RPMI7951 (cell line): ENCODE measurements around the gene SHC1. TPM values are rescaled to one million over a fixed set of nuclear protein-coding genes. Genes with fewer than 3 reads are reported as not detected.

Source experiments
- DNase-seq: peaks from one replicate; pipeline ENCODE4 v3.0.0-alpha.2; 2012; ENCODE audit warnings: low read depth
- total RNA-seq: library from RNA; depleted of rRNA; stranded (reverse); fragments of >200 nt; shearing (Covaris generic); gene quantifications from 2 replicates; pipeline ENCODE4 v1.2.3, GENCODE V29; 2014

The SHC1 gene
- total RNA-seq, 1 experiment from 2014 or later, result 111 TPM

DNA sequence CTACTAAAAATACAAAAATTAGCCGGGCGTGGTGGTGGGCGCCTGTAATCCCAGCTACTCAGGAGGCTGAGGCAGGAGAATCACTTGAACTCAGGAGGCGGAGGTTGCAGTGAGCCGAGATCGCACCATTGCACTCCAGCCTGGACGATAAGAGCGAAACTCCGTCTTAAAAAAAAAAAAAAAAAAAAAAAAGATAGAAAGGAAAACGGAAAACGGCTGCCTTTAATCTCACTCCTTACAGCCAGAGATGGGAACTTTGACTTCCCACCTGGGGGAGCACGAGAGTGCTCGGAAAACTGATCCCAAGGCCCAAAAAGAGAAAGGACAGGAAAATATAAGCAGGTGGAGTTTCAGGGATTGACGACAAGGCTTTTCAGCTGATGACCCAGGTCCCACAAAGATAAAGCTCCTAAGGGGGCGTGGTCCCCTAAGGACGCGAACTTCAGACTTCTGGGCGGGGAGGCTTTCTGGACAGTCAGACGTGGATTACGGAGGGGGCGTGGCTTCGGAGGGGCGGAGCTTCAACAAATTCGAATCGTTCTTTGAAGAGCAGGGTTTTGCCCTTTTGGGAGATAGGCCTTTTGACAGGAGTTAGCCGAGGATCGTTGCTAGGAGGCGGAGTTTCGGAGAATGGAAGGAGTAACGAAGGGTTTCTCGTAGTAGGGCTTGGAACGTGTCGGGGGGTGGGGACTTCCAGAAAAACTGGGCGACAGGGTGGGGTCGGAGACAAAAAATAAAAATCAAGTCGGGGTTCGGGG is 3.0 kb upstream of the SHC1 start:
- peak; percentile 98 for DNase-seq

DNA sequence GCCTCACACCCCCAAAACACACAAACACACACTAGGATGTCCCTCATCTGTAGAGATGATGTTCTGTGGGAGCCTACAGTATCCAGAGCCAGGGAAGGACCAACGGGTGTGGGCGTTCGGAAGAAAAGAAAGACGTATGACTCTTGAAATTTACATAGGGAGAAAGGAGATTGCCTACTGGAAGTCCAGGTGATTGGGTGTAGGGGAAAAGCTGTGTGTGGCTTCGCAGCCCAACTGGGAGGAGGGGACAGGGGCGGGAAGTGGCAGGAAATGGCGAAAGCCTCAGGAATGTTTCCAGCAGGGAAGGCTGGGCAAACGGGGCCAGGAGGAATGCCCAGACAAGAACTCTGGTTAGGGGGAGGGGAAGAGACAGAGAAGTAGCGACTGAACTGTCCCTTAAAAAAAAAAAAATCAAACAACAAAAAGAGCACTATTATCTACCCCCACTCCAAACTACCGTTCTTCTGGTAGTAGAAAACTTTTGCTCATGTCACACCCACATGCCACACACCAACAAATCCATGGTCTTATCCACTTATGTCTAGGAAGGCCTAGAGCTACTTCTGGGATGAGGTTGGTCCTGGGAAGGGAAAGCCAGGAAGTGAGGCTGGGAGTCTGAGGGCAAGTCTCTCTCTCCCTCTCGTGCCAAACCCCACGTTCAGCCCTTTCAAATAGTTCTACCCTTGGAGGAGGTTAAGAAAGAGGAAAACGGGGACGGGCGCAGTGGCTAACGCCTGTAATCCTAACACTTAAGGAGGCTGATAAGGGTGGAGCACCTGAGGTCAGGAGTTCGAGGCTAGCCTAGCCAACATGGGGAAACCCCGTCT is 2.2 kb upstream of the SHC1 start:
- peak; percentile 95 for DNase-seq

- DNase-seq, result no peak
Measured at GRCh38 chr1:154972213-154972516, 1.6 kb upstream of the SHC1 start.

- DNase-seq, result peak; percentile 38
Measured at GRCh38 chr1:154971341-154971998, 923 bp upstream of the SHC1 start.

- no peak for DNase-seq
Measured at GRCh38 chr1:154969860-154970452, 591 bp downstream of the SHC1 start.

- no peak for DNase-seq
Measured at GRCh38 chr1:154969246-154969645, 1.3 kb downstream of the SHC1 start.

DNA sequence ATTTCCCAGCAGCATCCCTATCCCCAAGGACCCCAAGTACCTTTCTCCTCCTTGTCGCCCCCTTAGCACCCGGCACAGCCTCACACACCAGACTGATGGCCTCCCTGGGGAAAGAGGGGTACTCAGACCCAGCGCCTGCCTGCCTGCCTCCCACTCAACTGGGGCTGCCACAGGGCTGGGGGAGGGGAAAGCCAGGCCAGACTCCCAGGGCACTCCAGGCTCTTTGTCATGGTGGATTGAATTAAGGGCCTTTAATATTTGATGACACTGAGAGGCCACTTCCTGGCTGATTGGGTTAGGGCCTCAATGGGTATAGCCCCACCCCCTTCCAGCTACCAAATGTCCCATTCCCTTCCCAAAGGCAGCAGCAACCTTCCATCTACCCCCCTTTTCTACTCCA is 1.8 kb downstream of the SHC1 start:
- DNase-seq, result no peak

GRCh38 chr1:154967331-154967950 is 3.1 kb downstream of the SHC1 start:
- DNase-seq, result no peak

GRCh38 chr1:154966111-154966510 is 4.4 kb downstream of the SHC1 start:
- no peak for DNase-seq

- DNase-seq, result no peak
Measured at GRCh38 chr1:154964359-154964758, 6.2 kb downstream of the SHC1 start.

- no peak for DNase-seq
Measured at GRCh38 chr1:154963643-154964042, 6.9 kb downstream of the SHC1 start.

DNA sequence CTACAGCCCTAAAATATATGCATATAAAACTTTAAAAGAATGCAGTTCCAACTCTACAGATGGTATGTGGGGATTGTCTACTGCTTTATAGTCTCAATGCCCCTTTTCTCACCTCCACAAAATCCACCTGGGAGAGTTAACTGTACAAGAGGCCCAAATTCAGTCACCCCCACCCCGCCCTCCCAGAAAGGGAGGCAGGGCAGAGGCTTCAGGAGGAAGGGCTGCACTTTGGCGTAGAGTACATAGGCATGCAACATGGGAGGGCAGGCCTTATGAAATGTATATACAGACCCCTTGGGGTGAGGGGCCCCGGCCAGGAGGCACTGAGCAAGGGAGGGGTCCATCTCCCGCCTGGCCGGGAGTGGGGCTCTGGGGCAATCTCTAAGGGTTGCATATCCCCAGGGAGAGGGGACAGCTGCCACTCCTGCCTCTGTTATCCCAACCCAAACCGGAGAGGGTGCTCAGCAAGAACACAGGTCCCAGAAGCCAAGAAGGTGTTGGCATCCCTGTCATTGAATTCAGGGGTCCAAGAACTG is 7.7 kb downstream of the SHC1 start:
- DNase-seq, result no peak

DNA sequence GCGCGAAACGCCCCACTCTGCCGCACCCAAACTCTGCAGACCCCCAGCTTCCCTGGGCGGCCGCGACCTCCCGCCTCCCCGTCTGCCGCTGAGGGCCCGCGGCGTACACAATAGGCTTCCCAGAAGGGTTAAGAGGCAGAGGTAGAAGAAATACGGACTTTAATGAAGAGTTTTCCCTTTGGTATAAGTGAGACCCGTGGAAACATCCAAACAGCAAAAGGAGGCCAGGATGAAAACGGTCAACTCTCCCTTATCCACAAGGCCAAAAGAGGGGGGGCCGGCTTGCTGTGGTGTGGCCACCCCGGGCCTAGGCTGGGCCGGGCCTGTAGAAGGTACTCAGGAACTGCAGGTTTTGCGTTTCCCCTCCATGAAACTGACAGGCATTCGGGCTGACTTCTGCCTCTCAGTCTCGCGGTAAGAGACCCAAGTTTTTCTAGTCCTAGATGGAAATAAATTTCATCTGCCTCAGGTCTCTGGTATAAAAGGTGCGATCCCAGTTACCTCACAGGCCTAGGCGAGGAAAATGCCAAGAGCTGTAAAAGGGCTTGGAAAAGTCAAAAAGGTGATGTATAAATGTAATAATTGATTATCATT is 8.3 kb downstream of the SHC1 start:
- no peak for DNase-seq

DNA sequence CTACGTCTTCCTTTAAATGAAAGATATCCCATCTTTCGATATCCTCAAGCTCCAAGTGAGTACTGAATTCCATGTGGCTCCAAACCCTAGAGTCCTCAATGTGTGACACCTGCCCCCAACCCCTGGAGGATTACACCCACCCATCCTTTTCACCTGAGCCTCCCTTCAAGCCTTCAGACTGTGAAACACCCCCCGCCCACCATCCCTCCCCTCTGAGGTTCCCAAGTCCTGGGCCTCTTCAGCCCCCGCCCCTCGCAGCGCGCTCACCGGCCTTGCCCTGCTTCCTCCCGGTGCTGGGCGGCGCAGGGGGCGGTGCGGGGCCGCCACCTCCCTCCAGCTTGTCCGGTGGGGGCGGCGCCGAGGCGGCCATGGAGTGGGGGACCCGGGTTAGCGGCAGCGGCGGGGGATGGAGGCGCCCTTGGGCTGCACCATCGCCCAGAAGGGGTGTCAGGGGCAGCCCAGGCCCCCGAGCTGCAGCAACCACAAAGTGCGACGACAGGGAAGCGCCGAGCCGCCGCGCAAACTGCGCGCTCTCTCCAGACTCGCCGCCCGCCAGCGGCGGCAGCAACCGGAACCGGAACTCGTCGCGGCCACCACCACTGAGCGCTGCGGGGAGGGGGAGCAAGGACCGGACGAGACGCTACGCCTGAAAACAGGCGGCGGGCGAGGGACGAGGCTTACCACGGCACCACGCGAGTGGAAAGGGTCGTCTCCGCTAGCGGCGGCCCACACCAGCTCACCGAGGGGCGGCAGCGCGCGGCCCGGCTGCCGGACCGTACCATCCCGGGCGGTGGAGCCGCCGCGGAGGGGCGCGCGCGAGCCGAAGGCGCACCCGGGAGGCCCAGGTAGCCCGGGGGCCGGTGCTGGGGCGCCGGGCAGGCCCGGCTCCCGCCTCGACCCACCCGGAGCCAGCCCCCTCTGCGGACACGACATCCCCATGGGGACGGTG is 9.1 kb downstream of the SHC1 start, which contains the start of gene PYGO2:
Gene PYGO2 (minus strand): TSS at position 576 of the 949 bp plus-strand sequence. CDS start 206 bp downstream, at position 370.
- DNase-seq, result peak; percentile 73

- no peak for DNase-seq
Measured at GRCh38 chr1:154960446-154961136, 10.0 kb downstream of the SHC1 start.

GRCh38 chr1:154959426-154959780 is 11.1 kb downstream of the SHC1 start:
- DNase-seq, result no peak

- DNase-seq, result no peak
Measured at GRCh38 chr1:154958681-154959425, 11.7 kb downstream of the SHC1 start.

GRCh38 chr1:154958036-154958435 is 12.5 kb downstream of the SHC1 start:
- DNase-seq, result no peak
